ENCODE results near the gene VGF.
"Not testable (repeated sequence)": the region's sequence is repeated elsewhere in the genome, so short reads cannot be mapped to it uniquely, and the experiment has no call there.

The VGF gene

DNA sequence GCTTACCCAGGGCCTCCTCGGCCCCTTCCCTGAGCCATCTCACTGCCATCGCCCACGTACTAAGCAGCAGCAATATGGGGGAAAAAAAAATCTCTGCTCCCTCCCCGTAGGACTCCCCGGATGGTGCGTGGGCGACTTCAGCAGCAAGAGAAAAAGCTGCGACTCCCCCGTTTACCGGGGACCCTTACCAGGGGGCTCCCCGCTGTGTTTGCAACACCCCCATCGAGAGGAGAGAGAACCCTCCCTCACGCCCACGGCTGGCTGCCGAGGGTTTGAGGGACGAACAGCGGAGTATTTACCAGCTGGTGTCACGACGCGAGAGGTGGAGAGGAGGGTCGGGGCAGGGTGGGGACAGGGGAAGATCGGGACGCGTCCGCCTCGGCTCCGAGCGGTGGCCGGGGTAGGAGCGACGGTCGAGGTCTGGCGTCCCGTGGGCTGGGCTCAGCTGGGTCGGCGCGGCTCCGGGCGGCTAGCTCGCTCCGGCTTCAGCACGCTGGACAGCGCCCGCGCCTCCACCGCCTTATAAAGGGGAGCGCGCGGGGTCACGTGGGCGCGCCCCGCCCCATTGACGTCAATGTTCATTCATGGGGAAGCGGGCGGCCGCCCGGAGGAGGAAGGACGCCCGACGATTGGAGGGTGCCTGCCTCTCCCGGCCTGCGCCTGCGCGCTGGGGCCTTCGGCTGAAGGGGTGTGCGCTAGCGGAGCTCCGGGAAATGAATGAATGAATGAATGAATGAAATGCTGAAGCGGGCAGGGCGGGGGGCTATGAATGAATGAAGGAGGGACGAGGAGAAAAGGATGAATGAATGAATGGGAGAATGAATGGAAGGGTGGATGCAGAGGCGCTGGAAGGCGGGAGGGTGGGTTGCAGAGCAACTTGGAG lies at the start of gene VGF:
VGF (minus strand) TSS at position 495 of the 883 bp plus-strand sequence. CDS start 726 bp downstream, outside the sequence.
- DNase-seq: peak; percentile 98 to 100 (median 99)

DNA sequence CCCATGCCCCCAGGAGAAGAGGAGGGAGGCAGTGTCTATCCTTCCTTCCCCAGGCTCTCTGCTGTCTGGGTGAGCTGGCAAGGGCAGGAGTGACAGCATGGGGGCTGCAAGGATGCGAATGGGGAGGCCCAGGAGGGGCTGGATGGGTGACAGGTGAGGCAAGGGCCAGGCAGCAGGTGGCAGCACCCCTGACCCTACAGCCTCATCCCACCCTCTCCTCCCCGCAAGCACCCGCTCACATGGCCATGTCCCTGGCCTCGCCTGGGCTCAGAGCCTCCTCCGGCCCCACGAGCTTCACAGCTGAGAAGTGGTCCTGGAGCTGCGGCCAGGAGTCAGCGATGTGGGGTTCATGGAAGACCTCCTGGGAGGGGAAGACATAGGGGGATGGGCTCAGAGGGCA lies 46.6 kb upstream of the VGF start:
- no peak for DNase-seq

DNA sequence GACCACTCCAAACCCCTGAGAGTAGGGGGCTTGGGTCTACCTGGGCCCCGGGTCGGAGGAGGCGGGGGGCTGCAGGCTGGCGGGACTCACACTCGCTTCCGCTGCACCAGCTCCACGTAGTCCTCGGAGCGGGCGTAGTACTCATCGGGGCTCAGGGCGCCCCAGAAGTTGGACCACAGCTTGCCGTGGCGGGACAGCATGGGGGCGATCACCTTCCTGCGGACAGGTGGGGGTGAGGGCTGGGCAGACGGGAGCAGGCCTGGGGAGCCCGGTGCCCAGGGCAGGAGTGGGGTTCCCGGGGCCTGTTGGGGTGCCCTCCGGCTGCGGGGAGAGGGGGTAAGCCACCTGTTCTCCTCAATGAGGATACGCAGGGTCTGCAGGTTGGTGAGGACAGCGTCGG lies 46.1 kb upstream of the VGF start:
- no peak for DNase-seq

DNA sequence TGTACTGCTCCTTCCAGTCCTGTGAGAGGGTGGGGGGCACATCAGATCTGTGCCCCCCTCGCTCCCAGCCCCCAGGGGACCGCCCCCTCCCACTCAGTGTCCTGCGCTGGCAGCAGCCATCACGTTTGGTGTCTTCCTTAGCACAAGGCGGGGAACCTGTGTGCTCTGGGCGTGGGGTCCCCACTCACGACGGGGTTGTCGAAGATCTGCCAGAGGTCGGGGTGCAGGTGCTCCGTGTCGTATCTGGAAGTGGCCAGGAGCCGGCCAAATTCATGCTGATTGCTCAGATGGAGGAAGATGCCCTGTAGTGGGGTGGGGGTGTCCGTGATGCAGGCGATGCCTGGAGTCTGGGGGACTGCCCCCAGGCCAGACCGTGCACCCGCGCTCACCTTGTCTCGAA lies 44.8 kb upstream of the VGF start:
- no peak for DNase-seq

DNA sequence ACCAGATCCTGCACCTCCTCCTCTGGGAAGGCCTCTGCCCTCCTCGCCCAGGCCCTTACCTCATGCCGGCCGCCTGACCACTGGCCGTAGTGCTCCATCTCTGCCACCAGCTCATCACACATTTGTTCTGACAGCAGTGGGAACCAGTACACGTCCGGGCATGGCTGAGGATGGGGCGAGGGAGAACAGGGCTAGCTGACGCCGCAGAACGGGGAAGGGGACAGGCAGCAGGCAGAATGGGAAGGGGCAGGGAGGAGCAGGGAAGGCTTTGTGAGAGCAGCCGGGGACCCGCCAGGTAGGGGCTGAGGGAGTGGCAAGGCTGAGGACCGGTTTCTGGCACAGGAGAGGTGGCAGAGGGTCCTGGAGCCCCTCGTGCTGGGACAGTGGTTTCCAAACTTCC lies 43.4 kb upstream of the VGF start:
- no peak for DNase-seq

DNA sequence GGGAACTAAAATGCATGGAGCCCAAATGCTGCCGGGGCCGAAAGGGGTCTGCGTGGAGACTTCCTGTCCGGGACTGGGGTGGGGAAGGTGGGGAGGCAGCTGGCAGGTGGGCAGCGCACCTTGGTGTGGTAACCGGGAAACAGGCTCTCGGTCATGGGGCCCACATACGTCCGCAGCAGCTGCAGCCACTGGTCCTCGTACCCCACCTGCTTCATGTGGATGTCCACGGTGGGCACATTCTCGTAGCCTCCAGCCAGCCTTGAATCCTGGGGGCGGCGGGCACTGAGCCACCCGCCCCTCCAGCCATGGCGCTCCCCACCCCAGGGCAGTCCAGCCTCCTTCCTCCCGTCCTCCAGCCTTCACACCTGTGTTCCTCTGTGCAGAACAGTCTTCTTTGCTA lies 42.1 kb upstream of the VGF start:
- no peak for DNase-seq

DNA sequence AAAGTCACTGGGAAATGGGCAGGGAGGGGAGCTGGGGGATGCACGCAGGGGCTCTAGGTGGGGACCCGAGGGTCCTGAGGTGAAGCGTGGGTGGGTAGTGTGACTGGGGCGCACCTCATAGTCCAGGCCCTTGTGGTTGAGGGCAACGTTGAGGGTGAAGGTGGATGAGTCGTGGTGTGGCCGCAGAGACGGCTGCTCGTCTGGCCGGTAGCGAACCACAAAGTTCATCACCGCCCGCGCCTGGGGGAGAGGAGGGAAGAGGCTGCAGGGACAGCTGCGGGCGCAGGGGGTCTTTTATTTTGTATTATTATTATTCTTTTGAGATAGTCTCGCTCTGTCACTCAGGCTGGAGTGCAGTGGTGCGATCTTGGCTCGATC lies 41.3 kb upstream of the VGF start:
- no peak for DNase-seq

DNA sequence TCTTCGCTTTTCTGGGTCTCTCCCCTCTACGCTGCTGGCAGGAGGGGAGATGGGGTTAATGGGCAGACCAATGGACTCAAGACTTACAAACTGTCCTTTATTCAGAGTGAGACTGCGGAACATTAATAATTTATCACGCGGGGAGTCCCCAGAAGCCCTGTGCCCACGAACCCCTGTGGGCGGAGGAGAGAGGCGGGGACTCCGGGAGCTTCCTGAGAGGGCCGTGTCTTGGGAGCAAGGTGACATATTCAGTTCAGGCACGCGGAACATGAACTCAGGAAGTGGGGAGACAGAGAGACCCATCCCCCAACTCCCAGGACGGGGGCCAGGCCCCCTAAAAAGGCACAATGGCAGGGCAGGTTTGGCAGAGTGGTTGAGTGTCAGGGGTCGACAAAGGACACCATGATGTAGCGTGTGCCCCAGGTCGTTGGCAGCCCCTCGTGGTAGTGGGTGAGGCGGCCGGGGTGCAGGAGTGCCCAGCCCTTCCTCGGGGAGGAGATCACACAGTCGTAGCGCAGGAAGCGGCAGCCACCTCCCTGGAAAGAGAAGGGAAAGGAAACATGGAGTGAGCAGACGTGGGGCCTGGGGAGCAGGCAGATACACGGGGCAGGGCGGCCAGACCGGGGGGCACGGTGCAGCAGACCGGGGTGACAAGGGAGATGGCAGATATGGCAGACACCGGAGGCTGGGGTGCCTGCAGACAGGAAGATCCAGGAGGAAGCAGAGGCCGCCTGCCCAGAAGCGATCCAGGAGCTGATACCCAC lies 40.7 kb upstream of the VGF start:
- no peak for DNase-seq

DNA sequence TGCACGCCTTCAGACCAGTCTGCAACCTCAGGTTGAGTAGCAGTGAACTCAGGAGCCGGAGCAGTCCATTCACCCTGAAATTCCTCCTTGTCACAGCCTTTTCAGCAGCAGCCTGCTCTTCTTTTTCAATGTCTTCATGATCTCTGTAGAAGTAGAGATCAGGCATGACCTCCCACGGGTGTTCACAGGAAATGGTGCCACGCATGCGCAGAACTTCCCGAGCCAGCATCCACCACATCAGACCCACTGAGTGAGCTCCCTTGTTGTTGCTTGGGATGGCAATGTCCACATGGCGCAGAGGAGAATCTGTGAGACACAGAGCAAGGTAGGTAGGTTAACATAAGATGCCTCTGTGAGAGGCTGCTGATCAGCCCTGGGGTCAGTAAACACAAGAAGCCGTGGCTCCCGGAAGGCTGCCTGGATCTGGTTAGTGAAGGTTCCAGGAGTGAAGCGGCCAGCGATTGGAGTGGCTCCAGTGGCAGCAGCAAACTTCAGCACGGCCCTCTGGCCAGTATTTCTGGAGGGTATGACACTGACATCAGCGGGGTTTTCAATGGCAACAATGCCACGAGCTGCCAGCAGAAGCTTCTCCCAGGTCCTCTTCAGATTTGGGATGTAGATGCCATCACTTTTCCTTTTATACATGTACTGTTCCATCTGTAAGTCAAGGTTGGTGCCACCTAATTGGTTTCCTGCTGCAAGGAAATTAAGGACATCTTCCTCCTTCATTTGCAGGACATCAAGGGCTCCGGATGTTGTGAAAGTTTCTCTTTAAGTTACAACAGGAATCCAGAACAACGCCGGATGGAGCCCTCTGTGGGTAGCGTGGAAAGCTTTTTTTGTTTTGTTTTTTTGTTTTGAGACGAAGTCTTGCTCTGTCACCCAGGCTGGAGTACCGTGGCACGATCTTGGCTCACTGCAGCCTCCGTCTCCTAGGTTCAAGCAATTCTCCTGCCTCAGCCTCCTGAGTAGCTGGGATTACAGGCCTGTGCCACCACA lies 38.7 kb upstream of the VGF start:
- DNase-seq: peak; percentile 58 to 69 (median 69)

DNA sequence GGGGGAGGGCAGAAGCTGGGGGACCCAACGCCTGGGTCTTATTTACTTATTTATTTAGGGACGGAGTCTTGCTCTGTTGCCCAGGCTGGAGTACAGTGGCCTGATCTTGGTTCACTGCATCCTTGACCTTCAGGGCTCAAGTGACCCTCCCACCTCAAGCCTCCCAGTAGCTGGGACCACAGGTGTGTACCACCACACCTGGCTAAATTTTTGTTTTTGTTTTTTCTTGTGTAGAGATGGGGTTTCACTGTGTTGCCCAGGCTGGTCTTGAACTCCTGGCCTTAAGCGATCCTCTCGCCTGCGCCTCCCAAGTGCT lies 37.2 kb upstream of the VGF start:
- no peak for DNase-seq

DNA sequence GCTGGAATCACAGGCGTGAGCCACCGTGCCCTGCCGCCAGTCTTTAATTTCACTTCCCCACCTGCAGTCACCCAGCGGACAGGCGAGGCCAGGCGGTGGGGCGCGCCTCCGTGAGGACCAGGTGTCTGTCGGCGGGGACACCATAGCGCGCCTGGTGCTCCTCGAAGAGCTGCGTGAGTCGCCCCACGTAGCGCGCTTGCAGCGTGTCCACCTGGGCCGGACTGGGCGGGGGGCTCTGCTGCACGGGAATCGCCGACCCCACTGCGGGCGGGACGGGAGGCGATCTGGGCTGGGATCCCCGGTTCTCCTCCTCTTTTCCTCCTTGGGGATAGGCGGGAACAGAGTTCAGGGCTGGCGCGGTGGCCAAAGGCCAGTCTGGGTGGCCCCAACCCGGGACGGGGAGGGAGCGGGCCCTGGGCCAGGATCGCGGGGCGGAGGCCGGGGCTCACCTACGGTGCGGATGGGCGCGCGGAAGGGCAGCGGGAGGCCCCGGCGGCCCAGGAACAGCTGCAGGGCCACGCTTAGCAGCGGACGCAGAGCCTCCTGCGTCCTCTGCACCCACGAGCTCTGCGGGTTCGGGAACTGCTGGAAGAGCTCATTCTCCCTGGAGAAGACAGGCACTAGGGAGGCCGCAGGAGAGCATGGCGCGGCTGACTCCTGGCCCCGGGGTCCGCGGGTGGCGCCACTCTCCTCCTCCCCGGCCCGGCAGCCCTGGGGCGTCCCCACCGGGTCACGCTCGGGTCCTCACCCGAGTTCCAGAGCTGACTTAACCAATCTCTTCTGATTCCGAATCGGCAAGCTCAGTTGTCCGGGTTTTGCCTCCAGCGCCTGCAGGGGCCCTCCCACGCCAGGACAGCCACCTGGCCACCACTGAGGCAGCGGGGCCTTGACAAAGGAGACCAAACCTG lies 36.6 kb upstream of the VGF start:
- no peak for DNase-seq

DNA sequence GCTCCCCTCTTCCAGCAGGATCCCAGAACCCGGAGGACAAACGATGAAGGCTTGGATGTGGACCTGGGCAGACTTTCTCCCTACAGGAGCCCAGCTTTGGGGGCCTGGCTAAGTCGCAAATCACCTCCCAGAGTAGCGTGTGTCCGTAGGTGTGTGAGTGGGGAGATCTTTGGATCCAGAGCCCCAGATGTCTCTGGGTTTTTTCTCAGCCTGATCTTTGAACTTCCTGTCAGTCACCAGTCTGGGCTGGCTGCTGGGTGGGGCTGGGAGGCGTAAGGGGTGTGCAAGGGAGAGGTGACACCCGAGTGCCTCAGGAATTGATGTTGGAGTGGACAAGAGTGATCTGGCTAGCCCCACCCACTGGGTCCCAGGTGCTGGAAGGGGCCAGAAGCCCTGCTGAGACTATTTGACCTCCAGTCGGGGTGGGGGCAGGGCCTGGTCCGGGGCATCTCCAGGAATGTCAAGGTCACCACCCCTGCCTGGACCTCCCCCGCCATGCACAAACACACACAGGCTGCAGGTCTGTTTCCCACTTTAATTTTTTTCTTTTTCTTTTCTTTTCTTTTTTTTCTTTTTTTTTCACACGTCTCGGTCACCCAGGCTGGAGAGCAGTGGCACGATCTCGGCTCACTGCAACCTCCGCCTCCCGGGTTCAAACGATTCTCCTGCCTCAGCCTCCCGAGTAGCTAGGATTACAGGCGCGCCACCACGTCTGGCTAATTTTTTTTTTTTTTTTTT lies 35.7 kb upstream of the VGF start, which contains the start of gene MOGAT3:
MOGAT3 (minus strand) TSS at position 175 of the 738 bp plus-strand sequence. CDS start 182 bp downstream, outside the sequence.
- DNase-seq: peak in 1 of 3 donors; percentile 26

DNA sequence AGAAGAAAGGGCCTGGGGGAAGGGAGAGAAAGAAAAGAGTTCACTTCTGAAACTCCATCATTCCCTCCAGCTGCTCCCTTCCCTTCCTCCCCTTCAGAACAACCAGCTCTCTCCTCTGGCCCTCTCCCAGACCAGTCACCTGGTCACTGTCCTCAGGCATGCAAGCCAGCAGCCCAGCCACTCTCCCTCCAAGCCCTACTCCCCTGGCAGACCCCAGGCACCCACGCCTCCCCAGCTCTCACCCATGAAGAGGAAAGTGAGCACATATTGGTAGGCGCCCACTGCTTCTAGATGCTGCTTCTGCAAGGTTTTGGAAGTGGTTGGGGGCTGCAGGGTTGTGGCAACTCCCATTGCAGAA lies 35.1 kb upstream of the VGF start:
- DNase-seq: no peak

DNA sequence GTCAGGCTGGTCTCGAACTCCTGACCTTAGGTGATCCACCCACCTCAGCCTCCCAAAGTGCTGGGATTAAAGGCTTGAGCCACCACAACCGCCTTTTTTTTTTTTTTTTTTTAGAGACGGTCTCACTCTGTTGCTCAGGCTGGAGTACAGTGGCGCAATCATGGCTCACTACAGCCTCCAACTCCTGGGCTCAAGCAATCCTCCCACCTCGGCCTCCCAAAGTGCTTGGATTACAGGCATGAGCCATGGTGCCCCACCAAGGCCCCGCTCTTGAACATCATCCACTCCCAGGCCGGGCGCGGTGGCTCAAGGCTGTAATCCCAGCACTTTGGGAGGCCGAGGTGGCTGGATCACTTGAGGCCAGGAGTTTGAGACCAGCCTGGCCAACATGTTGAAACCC lies 34.2 kb upstream of the VGF start:
- not testable (repeated sequence) for DNase-seq

DNA sequence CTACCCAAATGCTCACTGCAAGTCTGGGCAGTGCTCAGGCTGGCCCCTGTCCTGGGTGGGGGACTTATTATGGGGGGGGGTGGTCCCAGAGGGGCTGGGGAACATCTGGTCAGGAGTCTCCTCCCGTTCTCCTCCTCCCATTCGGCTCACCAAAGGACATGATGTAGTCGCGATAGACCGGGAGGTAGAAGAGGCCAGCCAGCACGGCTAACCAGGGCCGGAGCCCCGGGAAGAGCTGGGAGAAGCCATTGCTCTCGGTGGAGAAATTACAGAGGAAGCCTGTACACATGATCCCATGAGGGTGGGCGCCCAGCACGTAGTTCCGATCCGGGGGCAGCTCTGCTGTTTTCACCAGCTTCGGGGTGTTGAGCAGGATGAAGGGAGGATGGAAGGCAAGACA lies 33.1 kb upstream of the VGF start:
- no peak for DNase-seq

DNA sequence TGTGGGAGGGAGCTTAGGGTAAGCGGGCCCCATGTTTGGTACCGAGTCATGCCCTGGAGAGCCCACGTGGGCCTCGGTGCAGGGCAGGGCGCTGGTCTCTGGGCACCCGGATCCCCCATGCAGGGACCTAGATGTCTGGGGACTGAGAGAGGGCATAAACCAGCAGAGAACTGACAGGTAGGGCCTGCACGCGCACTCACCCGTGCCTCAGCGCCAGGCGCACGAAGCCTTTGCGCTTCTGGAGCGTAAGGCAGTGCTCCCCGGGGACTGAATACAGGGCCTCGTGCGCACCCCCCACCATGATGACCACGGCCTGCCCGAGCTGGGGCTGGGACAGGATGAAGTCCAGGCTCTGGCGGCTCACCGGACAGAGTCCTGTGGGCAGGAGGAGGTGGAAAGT lies 32.6 kb upstream of the VGF start:
- no peak for DNase-seq

DNA sequence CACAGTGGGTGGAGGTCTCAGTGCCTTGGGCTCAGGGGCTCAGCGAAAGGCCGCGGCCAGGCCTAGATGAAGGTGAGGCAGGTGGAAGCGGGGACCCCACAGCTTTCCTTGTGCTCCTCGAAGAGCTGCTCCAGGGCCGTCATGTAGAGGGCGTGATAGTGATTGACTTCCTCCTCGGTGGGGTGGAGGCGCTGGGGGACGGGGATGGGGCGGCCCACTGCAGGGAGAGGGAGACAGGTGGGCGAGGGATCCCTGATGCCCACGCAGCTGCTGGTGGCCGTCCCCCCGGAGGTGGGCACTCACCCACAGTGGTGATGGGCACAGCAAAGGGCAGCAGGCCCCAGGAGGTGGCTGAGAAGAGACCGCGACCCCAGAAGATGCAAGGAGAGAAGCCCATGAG lies 30.5 kb upstream of the VGF start:
- no peak for DNase-seq

DNA sequence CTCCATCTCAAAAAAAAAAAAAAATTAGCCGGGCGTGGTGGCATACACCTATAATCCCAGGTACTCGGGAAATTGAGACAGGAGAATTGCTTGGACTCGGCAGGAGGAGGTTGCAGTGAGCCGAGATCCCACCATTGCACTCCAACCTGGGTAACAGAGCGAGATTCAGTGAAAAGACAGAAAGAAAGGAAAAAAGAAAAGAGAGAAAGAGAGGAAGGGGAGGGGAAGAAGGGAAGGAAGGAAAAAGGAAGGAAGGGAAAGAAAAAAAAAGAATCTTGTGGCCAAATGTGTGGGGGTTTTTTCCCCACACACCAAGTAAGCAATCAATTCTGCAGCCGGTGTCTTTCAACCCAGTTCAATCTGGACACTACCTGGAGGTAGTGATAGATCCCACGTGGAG lies 23.7 kb upstream of the VGF start:
- DNase-seq: no peak

DNA sequence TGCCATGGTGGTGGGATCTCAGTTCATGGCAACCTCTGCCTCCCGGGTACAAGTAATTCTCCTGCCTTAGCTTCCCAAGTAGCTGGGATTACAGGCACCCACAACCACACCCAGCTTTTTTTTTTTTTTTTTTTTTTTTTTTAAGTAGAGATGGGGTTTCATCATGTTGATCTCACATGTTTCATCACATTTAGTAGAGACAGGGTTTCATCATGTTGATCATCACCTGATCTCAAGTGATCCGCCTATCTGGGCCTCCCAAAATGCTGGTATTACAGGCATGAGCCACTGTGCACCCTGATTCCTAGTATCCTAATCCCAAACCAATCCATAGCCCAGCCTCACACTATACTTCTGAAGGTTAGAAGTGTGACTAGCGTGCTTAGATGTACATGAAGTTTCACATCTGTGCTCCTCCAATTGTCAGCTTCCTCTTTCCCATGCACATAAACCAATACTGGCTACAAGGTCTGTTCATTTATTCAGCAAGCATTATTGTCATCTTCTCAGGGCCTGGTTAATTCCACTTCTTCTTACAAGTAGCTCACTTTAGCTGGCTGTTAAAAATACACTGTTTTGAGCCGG lies 21.6 kb upstream of the VGF start:
- DNase-seq: peak; percentile 49 to 59 (median 56)

DNA sequence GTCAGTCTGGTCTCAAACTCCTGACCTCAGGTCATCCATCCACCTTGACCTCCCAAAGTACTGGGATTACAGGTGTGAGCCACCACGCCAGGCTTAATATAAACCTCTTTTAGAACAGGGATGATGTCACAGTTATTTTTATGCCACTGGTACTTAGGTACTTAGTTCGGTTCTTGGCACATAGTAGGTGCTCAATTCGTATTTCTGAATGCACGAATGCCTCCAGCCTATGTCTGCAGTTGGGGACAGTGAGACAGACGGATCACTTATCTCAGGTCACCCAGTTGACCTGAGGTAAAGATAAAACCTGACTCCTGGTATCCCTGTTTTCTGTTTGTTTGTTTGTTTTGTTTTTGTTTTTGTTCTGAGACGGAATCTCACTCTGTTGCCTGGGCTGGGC lies 20.8 kb upstream of the VGF start:
- DNase-seq: no peak
